ENCODE measurements around the gene TMEM258. TPM values are rescaled to one million over a fixed set of nuclear protein-coding genes. Genes with fewer than 3 reads are reported as not detected.

The TMEM258 gene
- total and polyA plus RNA-seq, 8 donors, result 69.8 to 171 (median 94.4) TPM

- DNase-seq (no peak), FAIRE-seq (no peak), ATAC-seq (no peak)
- H3K36me3 ChIP-seq, result no peaks in the 10 kb centered on the region
- intact Hi-C loops (cut with DNase I), result loop anchor here in 1 of 3 donors (5.0 kb wide), 1 partner anchor 38 kb away; no protein-coding TSS in a partner anchor
- WGBS, 2 donors, result 75 to 80% methylated on average over 21 of the region's 21 CpGs
- TF ChIP-seq CTCF (IDR thresholded peaks at IDR 0.05), result no peak
- H3K4me3 ChIP-seq, result no peak overlapping the region
- peaks cover 0 to 17% (median 8%) of the 10 kb centered on the region in 3 donors for H3K4me1 ChIP-seq
- no peaks in the 10 kb centered on the region for H3K27me3 ChIP-seq
- H3K9me3 ChIP-seq, result no peaks in the 10 kb centered on the region
- no peak overlapping the region for H3K27ac ChIP-seq
Observed at GRCh38 chr11:61749591-61750217, 42.7 kb downstream of the TMEM258 start.

GRCh38 chr11:61747967-61748285 is 44.5 kb downstream of the TMEM258 start:
- Histone ChIP-seq H3K36me3 (peaks cover 0 to 11% (median 0%) of the 10 kb centered on the region in 3 donors), H3K9me3 (no peaks in the 10 kb centered on the region), H3K27me3 (no peaks in the 10 kb centered on the region), H3K27ac (no peak overlapping the region), H3K4me3 (no peak overlapping the region), H3K4me1 (peaks cover 0 to 9% (median 0%) of the 10 kb centered on the region in 3 donors)
- FAIRE-seq, result no peak
- TF ChIP-seq CTCF (IDR thresholded peaks at IDR 0.05), result no peak
- no peak for DNase-seq
- intact Hi-C loops (cut with DNase I), result loop anchor here in 1 of 3 donors (5.0 kb wide), 1 partner anchor 39 kb away; no protein-coding TSS in a partner anchor
- ATAC-seq, result peak; percentile 17 to 35 (median 27)
- whole genome bisulfite sequencing, 2 donors, result 20 to 22% methylated on average over 3 of the region's 3 CpGs

GRCh38 chr11:61747192-61747966 is 45.0 kb downstream of the TMEM258 start:
- FAIRE-seq (no peak), DNase-seq (peak; percentile 75 to 94 (median 88)), ATAC-seq (peak; percentile 78 to 92 (median 89))
- no peaks in the 10 kb centered on the region for H3K27me3 ChIP-seq
- intact Hi-C loops (cut with DNase I), result loop anchor here in 1 of 3 donors (5.0 kb wide), 1 partner anchor 40 kb away; no protein-coding TSS in a partner anchor
- H3K4me3 ChIP-seq, result no peak overlapping the region
- peaks cover 0 to 9% (median 0%) of the 10 kb centered on the region in 3 donors for H3K4me1 ChIP-seq
- TF ChIP-seq CTCF (IDR thresholded peaks at IDR 0.05), result peak; percentile 89 to 96 (median 94)
- no peak overlapping the region for H3K27ac ChIP-seq
- H3K36me3 ChIP-seq, result peaks cover 0 to 11% (median 0%) of the 10 kb centered on the region in 3 donors
- no peaks in the 10 kb centered on the region for H3K9me3 ChIP-seq
- WGBS, 2 donors, result 43 to 51% methylated on average over 19 of the region's 19 CpGs

GRCh38 chr11:61746442-61747191 is 45.8 kb downstream of the TMEM258 start:
- FAIRE-seq (no peak), DNase-seq (peak in 1 of 6 donors; percentile 34), ATAC-seq (no peak)
- H3K27me3 ChIP-seq, result no peaks in the 10 kb centered on the region
- H3K9me3 ChIP-seq, result no peaks in the 10 kb centered on the region
- intact Hi-C loops (cut with DNase I), result loop anchor here in 1 of 3 donors (5.0 kb wide), 1 partner anchor 41 kb away; no protein-coding TSS in a partner anchor
- H3K27ac ChIP-seq, result no peak overlapping the region
- H3K4me3 ChIP-seq, result no peak overlapping the region
- H3K36me3 ChIP-seq, result peaks cover 0 to 11% (median 0%) of the 10 kb centered on the region in 3 donors
- no peak for TF ChIP-seq CTCF (IDR thresholded peaks at IDR 0.05)
- 70 to 75% methylated on average over 19 of the region's 19 CpGs for WGBS, 2 donors
- H3K4me1 ChIP-seq, result peaks cover 0 to 6% (median 0%) of the 10 kb centered on the region in 3 donors

Measured in pancreas (tissue), 10 donors.